Ecto neural progenitor cell (in vitro differentiated cells): ENCODE results near the gene VWA3A.
"Not testable (repeated sequence)": the region's sequence is repeated elsewhere in the genome, so short reads cannot be mapped to it uniquely, and the experiment has no call there.

Source experiments
- DNase-seq: peaks from one replicate; pipeline ENCODE4 v3.0.0-alpha.2; 2018; ENCODE audit warnings: low spot score

Gene VWA3A

GRCh38 chr16:22183901-22184614, 91.7 kb downstream of the VWA3A start:
- no peak for DNase-seq

DNA sequence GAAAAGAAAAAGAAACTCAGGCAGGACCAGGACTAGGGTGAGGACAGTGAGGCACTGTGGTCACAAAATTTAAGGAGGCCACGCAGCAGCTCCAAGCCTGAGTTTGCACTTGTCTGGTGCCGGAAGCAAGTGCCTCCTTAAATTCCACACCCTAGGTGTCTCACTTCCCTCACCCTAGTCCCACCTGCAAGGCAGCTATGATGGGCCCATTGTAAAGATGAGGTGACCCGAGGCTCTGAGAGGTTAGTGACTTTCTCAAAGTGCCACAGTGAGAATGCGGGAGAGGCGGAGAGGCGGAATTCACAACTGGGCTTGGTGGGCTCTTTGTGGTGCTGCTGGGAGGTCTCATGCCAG, 92.3 kb downstream of the VWA3A start:
- no peak for DNase-seq

DNA sequence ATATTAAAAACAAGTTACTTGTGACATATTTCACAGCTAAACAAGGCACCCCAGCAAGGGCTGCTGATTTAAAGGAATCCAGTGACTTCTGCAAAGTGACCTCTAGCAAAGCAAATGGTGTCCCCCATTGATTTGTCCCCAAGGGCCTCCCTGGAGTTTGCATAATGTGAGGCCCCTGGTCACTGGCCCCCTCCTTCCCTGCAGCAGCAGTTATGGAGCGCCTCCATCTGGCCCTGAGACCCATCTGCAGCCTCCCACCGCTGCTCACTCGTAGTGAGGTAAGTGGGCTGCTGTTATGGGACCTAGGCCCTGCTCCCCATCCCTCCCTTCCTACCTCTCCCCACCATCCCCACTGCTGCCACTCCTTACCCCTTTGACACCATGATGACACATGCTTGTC, 94.2 kb downstream of the VWA3A start:
- DNase-seq = peak; percentile 66

DNA sequence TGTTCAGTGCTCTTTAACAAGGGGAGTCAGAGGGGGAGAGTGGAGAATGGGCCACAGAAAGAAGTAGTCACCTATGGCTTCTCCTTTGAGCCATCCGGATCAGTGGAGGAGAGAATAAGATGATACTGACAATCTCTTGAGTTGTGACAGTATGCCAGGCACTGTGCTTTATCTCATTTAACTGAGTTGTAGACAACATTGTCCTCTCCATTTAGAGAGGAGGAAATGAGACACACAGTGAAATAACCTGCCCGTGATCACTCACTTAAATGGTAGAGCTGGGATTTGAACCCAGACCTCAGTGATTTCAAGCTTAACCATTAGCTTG, 95.9 kb downstream of the VWA3A start:
- no peak for DNase-seq

DNA sequence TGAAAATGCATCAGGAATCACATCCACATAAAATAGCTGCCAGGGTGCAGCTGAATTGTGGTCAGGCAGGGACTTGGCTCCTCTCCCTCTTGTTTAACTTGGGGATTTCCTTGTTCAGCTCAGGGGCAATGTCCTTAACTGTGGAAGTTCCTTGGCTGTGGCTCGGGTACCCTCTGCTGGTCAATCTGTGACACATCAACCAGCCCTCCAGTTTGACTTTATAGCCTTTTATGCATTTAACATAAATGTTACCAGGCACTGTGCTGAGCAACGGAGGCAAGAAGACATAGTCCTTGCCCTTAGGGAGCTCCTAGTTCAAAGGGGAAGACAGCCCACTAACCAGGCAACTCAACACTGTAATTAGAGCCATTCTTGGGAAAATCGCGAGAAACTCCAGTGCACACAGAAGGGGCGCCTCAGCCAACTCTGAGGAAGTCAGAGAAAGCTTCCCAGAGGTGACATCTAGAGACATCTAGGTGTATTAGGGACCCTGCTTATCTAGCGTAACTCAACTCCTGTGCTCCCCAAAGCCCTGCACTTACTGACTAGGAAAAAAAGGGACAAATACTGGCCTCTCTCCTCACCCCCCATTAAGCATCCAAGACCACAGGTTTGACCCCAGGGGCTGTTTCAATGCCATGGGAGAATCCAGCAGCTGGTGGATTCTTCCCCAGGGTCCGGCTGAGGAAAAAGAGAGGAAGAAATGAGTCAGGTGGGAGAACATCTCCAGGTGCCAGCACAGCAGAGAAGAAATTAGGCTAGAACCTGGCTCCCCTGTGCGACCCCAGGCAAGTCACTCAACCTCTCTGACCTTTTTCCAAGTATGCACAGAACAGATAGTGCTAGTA, 96.5 kb downstream of the VWA3A start:
- DNase-seq = peak; percentile 70

- no peak for DNase-seq
Observed at GRCh38 chr16:22189473-22190080, 97.2 kb downstream of the VWA3A start.

- DNase-seq = peak; percentile 100
Observed at GRCh38 chr16:22190081-22190775, 97.9 kb downstream of the VWA3A start.

DNA sequence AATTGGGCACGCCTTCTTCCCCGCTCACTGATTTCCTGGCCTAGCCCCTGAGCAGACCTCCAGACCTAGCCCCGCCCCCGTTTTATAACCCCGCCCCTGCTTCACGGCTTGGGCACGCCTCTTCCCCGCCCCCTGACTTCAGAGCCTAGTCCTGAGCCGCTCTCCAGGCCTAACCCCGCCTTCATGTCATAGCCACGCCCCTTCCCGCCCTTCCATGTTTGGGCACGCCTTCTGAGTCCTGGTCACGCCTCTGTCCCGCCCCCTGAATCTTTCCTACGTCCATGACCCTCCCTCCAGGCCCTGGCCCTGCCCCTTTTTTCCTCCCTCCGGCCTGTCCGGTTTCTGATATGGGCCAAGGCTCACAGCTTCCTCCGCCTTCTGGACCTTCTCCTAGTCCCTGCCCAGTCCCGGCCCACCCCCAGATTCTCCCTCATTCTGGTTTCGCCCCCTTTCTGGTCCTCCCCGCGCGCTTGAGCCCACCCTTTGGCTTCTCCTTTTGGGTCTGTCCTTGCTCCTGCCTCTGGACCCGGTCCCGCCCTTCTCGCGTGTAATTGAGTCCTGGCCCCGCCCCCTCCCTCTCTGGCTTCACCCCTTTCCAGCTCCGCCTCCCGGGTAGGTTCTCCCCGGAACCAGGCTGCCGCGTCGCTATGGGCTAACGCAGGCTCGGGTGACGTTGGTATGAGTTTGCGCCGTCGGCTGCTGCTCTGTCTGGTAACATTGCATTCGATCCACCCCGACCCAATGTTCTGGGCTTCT, 98.6 kb downstream of the VWA3A start:
- peak; percentile 96 for DNase-seq

- DNase-seq = no peak
Observed at GRCh38 chr16:22191532-22192260, 99.4 kb downstream of the VWA3A start.

DNA sequence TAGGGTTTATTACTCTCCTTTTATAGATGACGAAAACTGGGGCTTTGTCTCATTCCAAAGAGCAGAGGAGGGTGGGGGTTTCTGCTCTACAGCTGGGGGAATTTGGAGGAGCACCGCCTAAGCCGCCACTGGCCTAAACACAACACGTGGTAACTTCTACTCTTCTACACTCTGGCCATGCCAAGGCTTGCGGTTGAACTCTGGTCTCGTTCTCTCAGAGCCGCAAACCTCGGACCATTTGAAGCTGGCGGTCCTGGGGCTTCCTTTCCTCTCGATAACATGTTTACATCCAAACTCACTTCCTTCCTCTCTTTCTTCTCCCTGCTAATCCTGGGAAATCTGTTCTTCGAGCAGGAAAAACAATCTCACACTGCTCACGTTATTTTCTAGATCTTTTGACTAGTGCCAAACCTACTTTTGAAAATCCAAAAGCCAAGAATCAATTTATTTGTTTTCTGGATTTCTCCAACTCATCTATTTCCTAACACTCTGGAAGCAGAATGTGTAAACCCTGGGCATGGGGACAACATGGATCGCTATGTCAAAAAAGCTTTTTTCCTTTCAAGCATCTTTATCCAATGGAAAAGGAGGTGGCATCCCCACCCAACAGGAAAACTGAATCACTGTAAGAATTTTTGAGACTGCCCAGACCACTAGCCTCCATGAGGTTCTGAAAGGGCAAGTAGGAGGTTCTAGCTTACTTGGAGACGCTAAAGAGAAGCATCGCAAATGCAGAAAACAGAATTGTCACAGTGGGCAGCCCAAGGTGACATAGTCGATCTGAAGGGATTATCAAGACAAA, 100.1 kb downstream of the VWA3A start:
- no peak for DNase-seq

GRCh38 chr16:22193063-22193411, 100.7 kb downstream of the VWA3A start:
- no peak for DNase-seq

- no peak for DNase-seq
Observed at GRCh38 chr16:22194707-22195444, 102.5 kb downstream of the VWA3A start.

- DNase-seq = no peak
Observed at GRCh38 chr16:22195445-22195694, 103.0 kb downstream of the VWA3A start.

- peak; percentile 98 for DNase-seq
Observed at GRCh38 chr16:22195695-22196558, 103.6 kb downstream of the VWA3A start.

DNA sequence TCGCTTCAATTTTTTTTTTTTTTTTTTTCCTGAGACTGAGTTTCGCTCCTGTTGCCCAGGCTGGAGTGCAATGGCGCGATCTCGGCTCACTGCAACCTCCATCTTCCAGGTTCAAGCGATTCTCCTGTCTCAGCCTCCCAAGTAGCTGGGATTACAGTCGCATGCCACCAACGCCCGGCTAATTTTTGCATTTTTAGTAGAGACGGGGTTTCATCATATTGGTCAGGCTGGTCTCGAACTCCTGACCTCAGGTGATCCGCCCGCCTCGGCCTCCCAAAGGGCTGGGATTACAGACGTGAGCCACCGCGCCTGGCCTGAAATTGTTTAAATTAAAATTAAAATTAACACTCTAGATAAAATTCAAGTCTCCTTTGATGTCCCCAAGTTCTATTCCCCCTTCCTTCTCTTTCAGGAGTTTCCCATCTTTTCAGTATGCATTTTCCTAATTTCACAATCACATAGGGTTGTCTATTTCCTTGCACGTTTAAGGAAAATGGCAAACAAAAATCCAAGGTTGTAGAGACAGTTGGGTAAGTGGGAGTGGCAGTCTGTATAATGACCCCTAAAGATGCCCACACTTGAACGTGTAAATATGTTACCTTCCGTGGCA, 104.3 kb downstream of the VWA3A start:
- DNase-seq = not testable (repeated sequence)

- DNase-seq = no peak
Observed at GRCh38 chr16:22198547-22199293, 106.4 kb downstream of the VWA3A start.

- no peak for DNase-seq
Observed at GRCh38 chr16:22202261-22202637, 109.9 kb downstream of the VWA3A start.

GRCh38 chr16:22203091-22203490, 110.8 kb downstream of the VWA3A start:
- no peak for DNase-seq
